Left cardiac atrium (tissue), 4 donors: ENCODE data around the gene SIGLEC9. TPM values are rescaled to one million over a fixed set of nuclear protein-coding genes. Genes with fewer than 3 reads are reported as not detected.
"Not testable (repeated sequence)": the region's sequence is repeated elsewhere in the genome, so short reads cannot be mapped to it uniquely, and the experiment has no call there.

Experiments used
- ATAC-seq, 2 donors: fragments of 200-7000 bp; cut with Tn5 transposase; one replicate each; pipeline ENCODE4 v1.9.1; 2020; ENCODE audit warnings: mild to moderate bottlenecking in 2 of 2, moderate library complexity in 2 of 2
- DNase-seq: peaks from one replicate; pipeline ENCODE4 v3.0.0-alpha.2; 2020
- intact Hi-C, 2 donors: fragments of 100-400 bp; cut with DNase I; formaldehyde crosslinking; loops; one replicate each; pipeline versions ENCODE4 v1.14.1 to v1.15.1; 2022 to 2023
- total RNA-seq, 2 donors: library from RNA; stranded (reverse); fragmentation: NEBNext Ultra II Directional; extraction: Animal tissue kit (Norgen Biotek cat#: 25700); gene quantifications; one replicate each; pipeline ENCODE4 v1.2.1, GENCODE V29; 2021
- donor health status: DM: no; HTN: yes; CAD: no.
- donor health status: DM: no; HTN: yes; CAD: no; lungs with severe emphysema.
- donor health status: DM: yes; HTN: yes; CAD: no.
- donor health status: Dilated cardiomyopathy.

SIGLEC9 gene
- total RNA-seq, 2 donors from 2014 or later = 5.1 to 6.6 TPM

DNA sequence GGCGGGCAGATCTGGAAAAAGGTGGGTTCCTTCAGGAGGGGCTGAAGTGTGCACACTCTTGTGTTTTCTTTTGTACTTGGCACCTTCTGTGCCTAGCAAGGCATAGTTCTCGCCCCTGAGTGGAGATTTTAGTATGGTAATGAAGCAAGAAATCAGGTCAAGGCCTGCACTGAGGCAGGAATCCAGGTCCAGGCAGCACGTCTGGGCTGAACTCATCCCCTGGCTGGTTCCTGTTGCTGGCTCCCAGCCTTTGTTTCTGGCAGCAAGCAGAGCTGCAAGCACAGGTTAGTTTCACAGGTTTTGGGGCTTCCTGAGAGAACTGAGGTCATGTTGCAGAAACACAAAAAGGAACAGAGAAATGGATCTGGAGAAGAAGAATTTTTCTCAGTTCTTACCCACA, 38.6 kb downstream of the SIGLEC9 start:
- DNase-seq = no peak
- intact Hi-C loops = no loop called here
- ATAC-seq = no peak

DNA sequence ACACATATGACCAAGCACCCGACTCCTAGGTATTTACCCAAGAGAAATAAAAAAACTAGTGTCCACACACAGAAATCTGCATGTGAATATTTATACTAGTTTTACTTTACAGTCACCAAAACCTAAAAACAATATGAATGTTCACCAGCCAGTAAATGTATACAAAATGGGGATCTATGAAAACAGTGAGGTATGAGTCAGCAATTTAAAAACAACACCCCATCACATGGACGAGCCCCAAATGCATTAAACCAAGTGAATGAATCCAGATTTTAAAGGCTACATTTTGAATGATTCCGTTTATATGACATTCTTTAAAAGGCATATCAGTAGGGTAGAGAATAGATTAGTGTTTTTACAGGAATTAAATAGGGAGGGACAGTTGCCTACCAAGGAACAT, 39.5 kb downstream of the SIGLEC9 start:
- intact Hi-C loops = no loop called here
- DNase-seq (no peak), ATAC-seq (no peak)

DNA sequence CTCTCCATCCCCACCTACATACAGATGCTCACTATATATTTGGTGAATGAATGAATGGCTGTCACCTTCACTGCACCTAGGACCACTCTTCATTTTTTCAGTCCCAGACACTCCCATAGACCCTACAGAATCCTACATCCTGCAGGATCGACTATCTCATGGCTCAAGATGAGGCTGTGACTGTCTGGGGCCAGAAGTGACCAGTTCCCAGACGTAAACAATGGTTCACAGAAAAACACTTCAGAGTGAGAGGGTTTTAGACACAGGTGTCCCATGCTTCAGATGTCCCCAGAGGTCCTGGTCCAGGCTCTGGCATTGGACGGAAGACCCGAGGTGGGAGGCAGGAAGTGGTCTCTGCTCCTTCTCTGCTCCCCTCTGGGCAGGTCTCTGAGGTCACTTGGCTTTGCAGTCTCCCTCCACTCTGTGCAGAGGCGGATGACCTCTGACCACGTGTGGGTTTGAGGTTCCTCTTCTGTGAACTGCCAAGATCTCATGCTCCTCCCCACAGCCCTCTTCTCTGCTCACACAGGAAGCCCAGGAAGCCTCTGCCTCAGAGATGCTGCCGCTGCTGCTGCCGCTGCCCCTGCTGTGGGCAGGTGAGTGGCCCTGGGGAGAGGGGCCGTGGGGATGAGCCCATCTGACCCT, 42.3 kb downstream of the SIGLEC9 start:
- ATAC-seq (peak; percentile 68 to 72), DNase-seq (no peak)
- intact Hi-C loops = loop anchor here in 1 of 2 donors (5.0 kb wide), 1 partner anchor 145 kb away; no protein-coding TSS in a partner anchor

DNA sequence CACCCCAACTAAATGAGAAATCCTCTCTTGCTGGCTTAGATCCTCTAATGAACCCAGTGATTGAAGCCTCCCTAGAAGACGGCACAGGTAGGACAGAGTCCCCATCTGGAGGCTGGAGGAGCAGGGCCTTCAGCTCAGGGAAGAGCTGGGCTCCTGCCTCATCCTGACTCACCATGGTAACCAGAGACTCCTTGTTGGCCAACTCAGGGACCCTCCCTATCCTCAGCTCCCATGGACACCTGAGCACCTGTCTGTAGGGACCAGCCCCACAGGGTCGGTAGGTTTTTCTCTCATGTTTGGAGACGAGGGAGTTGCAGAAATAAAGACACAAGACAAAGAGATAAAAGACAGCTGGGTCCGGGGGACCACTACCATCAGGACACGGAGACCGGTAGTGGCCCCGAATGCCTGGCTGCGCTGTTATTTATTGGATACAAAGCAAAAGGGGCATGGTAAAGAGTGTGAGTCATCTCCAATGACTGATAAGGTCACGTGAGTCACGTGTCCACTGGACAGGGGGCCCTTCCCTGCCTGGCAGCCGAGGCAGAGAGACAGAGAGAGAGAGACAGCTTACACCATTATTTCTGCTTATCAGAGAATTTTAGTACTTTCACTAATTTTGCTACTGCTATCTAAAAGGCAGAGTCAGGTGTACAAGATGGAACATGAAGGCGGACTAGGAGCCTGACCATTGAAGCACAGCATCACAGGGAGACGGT, 44.0 kb downstream of the SIGLEC9 start:
- ATAC-seq (peak in 1 of 2 donors; percentile 42), DNase-seq (no peak)
- intact Hi-C loops = loop anchor here in 1 of 2 donors (5.0 kb wide), 1 partner anchor 146 kb away; no protein-coding TSS in a partner anchor

DNA sequence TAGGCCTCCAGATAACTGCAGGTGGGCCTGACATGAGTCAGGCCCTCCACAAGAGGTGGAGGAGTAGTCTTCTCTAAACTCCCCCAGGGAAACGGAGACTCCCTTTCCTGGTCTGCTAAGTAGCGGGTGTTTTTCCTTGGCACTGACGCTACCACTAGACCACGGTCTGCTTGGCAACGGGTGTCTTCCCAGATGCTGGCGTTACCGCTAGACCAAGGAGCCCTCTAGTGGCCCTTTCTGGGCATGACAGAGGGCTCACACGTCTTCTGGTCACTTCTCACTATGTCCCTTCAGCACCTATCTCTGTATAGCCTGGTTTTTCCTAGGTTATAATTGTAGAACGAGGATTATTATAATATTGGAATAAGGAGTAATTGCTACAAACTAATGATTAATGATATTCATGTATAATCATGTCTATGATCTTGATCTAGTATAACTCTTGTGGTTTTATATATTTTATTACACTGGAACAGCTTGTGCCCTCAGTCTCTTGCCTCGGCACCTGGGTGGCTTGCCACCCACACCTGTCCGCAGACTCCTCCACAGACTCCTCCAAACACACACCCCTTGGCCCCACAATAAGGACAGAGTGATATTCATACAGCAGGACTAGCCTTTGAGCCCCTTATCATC, 44.7 kb downstream of the SIGLEC9 start:
- intact Hi-C loops = loop anchor here in 1 of 2 donors (5.0 kb wide), 1 partner anchor 147 kb away; no protein-coding TSS in a partner anchor
- peak; percentile 87 for DNase-seq

DNA sequence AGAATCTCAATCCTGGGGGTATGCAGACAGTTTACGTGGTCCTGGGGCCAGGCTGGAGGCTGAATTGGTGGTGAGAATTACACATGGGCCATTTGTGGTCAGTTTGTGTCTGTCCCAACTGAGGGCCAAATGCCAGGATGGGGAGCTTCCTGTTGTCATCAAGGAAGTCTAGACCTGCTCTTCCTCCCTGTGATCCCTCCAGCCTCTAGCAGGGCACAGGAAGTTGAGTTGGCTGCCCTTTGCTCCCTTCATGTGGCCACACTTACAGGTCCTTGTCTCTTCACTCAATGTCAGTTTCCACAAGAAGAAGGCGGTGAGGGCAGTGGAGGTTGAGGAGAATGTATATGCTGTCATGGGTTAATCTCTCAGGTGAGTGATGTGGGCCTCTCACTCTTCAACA, 47.5 kb downstream of the SIGLEC9 start:
- ATAC-seq (no peak), DNase-seq (no peak)
- intact Hi-C loops = loop anchor here (5.0 to 10.0 kb wide), 3 partner anchors 150 to 240 kb away; no protein-coding TSS in a partner anchor

More for the DNA sequence above, 44.7 kb downstream of the SIGLEC9 start:
- not testable (repeated sequence) for ATAC-seq

DNA sequence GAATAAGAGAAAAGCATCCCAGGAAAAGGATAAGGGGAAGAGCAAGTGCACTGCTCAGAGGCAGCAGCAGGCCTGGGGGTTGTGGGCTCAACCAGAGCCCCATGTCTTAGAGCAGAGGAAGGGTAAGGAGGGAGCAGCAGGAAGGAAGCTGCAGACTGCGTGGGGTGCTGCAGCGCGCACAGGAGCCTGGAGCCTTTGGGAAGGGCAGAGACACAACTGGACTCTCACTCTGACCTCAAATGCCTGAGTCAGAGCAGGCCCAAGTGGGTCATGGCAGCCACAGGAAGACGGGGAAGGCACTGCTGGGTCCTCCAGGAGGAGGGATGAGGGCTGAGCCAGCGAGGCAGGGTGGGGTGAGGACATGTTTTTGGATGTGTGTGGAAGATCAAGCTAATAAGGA, 49.0 kb downstream of the SIGLEC9 start:
- intact Hi-C loops = loop anchor here (5.0 to 10.0 kb wide), 3 partner anchors 151 to 241 kb away; no protein-coding TSS in a partner anchor
- no peak for ATAC-seq

DNA sequence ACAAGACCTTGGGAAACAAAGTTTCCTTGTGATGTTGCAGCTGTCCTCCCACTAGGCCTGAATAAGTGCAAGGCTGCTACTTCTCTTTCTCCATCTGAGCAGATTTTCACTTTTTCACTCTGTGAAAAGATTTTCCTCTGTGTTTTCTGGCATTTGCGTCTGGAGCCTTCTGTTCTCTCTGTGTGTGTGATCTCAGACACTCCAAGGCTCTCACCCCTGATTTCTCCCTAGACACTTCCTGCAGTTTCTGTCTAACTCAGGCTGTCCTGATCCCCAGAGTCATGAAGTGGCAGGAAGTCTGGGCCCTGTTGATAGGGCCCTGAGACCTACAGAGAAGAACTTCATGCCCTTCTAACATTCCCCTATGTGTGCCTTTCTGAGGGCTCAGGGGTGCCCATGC, 54.5 kb downstream of the SIGLEC9 start:
- intact Hi-C loops = loop anchor here in 1 of 2 donors (10.0 kb wide), 1 partner anchor 244 kb away; no protein-coding TSS in a partner anchor
- ATAC-seq (no peak), DNase-seq (no peak)

More for the DNA sequence above, 49.0 kb downstream of the SIGLEC9 start:
- no peak for DNase-seq

Other genes with a start within 250 kb of the SIGLEC9 start
- not detected for gene KLK4, start 213.5 kb upstream of the SIGLEC9 start, total RNA-seq
- under 1 TPM in 1 of 2 donors, not detected in 1; 0.42 TPM for gene KLK5, start 171.9 kb upstream of the SIGLEC9 start, total RNA-seq
- gene KLK6, start 155.3 kb upstream of the SIGLEC9 start, total RNA-seq = not detected
- gene KLK7, start 141.0 kb upstream of the SIGLEC9 start, total RNA-seq = under 1 TPM in 1 of 2 donors, not detected in 1; 0.16 TPM
- under 1 TPM in 1 of 2 donors, not detected in 1; 0.53 TPM for gene KLK8, start 123.3 kb upstream of the SIGLEC9 start, total RNA-seq
- under 1 TPM; 0.26 to 0.32 TPM for gene KLK10, start 105.2 kb upstream of the SIGLEC9 start, total RNA-seq
- gene KLK11, start 98.3 kb upstream of the SIGLEC9 start, total RNA-seq = 1 to 10 TPM; 1.7 to 2.6 TPM
- gene KLK12, start 89.9 kb upstream of the SIGLEC9 start, total RNA-seq = not detected
- under 1 TPM in 1 of 2 donors, not detected in 1; 0.65 TPM for gene KLK13, start 59.8 kb upstream of the SIGLEC9 start, total RNA-seq
- under 1 TPM; 0.21 to 0.31 TPM for gene KLK14, start 42.0 kb upstream of the SIGLEC9 start, total RNA-seq
- 1 to 10 TPM; 5.3 to 6.0 TPM for gene CTU1, start 16.5 kb upstream of the SIGLEC9 start, total RNA-seq
- 1 to 10 TPM; 1.6 to 2.2 TPM for gene SIGLEC7, start 17.4 kb downstream of the SIGLEC9 start, total RNA-seq
- 10 to 100 TPM in 1 of 2 donors, 1 to 10 TPM in 1; 3.2 to 11.4 TPM for gene CD33, start 100.2 kb downstream of the SIGLEC9 start, total RNA-seq
- gene SIGLECL1, start 126.2 kb downstream of the SIGLEC9 start, total RNA-seq = not detected
- under 1 TPM in 1 of 2 donors, not detected in 1; 0.16 TPM for gene IGLON5, start 186.7 kb downstream of the SIGLEC9 start, total RNA-seq
- gene VSIG10L, start 217.2 kb downstream of the SIGLEC9 start, total RNA-seq = 1 to 10 TPM; 1.5 to 1.8 TPM
- 100 to 1,000 TPM; 225 to 267 TPM for gene ETFB, start 241.5 kb downstream of the SIGLEC9 start, total RNA-seq
- 1 to 10 TPM; 1.3 to 2.5 TPM for gene CLDND2, start 244.1 kb downstream of the SIGLEC9 start, total RNA-seq
- gene NKG7, start 247.7 kb downstream of the SIGLEC9 start, total RNA-seq = 1 to 10 TPM in 1 of 2 donors, under 1 TPM in 1; 0.89 to 4.0 TPM